Left kidney (tissue), 2 donors: ENCODE measurements around the gene ZNF507. TPM values are rescaled to one million over a fixed set of nuclear protein-coding genes. Genes with fewer than 3 reads are reported as not detected.
"Not testable (repeated sequence)": the region's sequence is repeated elsewhere in the genome, so short reads cannot be mapped to it uniquely, and the experiment has no call there.

Experiments
- DNase-seq: peaks from one replicate; pipeline ENCODE4 v3.0.0-alpha.2; 2013
- polyA plus RNA-seq: library from polyadenylated mRNA; unstranded; fragments of 120-200 nt; gene quantifications from one replicate; pipeline ENCODE4 v1.2.1, GENCODE V29; 2013; ENCODE audit not compliant: insufficient read length

Gene ZNF507
- polyA plus RNA-seq, 1 donor: 35.5 TPM

GRCh38 chr19:32367063-32367462 is 21.7 kb downstream of the ZNF507 start:
- no peak for DNase-seq

DNA sequence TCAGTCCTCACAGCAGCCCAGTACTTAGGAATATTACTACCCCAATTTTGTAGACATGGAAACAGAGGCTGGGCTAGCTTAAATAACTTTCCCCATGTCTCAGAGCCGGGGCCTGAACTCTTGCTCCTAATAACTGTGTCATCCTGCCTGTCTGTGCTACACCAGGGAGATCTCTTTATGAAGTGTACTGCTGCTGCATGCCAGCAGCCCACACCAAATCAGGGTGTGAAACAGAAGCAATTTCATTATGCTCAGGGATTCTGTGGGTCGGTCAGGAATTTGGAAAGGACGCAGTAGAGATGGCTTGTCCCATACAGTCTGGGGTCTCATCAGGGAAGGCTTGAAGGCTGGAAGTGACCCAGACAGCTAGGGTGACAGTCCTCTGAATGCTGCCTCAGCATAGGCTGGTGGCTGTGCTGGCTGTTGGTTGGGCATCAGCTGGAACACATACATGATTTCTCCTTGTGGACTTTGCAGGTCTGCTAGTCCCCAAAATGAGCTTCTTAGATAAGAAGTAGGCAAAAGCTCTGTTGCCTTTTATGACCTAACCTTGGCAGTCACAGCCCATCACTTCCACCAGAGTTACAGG is 22.6 kb downstream of the ZNF507 start:
- no peak for DNase-seq

- DNase-seq: no peak
These were observed 23.4 kb downstream of the ZNF507 start for GRCh38 chr19:32368787-32369186.

DNA sequence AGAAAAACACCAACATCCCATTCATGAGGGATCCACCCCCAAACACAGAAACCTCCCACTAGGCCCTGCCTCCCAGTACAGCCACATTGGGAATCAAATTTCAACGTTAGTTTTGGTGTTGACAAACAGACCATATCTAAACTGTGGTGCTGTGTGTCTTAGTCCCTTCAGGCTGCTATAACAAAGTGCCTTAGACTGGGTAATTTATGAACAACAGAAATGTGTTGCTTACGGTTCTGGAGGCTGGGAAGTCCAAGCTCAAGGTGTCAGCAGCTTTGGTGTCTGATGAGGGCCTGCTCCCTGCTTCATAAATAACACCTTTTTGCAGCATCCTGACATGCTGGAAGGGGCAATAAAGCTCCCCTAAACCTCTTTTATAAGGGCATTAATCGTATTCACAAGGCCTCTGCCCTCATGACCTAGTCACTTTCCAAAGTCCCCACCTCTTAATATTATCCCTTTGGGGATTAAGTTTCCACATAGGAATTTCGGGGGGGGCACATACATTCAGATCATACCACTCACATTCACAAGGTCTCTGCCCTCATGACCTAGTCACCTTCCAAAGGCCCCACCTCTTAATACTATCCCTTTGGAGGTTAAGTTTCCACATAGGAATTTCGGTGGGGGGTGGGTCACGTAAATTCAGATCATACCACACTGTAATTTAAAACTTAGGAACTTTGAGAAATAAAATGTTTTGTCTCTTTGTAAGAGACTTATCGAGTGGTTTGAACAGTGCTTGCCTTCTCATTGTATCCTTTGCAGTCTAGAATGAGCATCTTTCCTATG is 27.5 kb downstream of the ZNF507 start:
- DNase-seq: no peak

GRCh38 chr19:32373585-32374295 is 28.3 kb downstream of the ZNF507 start:
- no peak for DNase-seq

- not testable (repeated sequence) for DNase-seq
These were observed 29.0 kb downstream of the ZNF507 start for GRCh38 chr19:32374362-32374761.

DNA sequence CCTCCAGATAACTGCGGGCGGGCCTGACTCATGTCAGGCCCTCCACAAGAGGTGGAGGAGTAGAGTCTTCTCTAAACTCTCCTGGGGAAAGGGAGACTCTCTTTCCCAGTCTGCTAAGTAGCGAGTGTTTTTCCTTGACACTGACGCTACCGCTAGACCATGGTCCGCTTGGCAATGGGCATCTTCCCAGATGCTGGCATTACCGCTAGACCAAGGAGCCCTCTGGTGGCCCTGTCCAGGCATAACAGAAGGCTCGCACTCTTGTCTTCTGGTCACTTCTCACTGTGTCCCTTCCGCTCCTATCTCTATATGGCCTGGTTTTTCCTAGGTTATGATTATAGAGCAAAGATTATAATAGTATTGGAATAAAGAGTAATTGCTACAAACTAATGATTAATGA is 31.7 kb downstream of the ZNF507 start:
- not testable (repeated sequence) for DNase-seq

DNA sequence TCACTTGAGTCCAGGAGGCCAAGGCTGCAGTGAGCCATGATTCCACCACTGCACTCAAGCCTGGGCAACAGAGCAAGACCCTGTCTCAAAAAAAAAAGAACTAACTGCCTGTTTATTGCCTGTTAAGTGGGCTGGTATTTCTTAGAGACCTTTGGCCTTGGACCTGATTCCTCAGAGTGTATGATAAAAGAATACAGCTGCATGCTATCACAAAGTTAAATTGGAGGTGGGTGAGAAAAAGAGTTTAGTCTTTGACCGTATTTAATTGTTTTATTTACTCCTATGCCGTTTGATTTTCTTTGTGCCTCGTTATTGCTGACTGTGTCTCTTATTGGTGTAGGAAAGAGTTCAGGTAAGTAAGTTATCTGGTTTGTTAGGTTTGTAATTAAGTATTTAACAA is 34.9 kb downstream of the ZNF507 start:
- DNase-seq: no peak

DNA sequence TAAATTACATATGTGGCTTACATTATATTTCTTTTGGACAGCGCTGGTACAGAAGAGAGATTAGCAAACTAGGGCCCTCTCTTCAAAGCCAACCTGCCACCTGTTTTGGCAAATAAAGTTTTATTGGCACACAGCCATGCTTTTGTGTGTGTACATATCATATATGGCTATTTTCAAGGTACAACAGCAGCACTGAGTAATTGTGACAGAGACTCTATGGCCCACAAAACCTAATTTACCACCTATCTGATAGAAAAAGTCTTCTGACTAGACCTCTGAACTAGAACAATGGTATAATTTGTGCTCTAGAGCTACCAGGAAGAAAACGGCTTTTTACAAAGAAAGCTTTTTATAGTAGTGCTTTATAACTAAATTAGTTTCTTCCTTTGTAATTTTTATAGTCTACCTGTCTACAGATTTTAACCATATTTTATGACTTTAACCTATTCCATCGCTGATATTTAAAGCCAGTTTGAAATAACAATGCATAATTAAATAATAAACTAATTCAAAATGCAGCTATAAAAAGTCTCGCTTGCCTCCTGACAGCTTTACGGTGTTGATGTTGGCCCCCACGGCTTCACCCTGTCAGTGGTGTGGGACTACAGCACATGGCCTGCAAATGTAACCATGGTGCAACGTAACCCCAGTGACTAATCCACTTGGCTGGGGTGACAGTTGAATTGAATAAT is 42.4 kb downstream of the ZNF507 start:
- DNase-seq: no peak

- DNase-seq: no peak
These were observed 43.0 kb downstream of the ZNF507 start for GRCh38 chr19:32388393-32388855.

DNA sequence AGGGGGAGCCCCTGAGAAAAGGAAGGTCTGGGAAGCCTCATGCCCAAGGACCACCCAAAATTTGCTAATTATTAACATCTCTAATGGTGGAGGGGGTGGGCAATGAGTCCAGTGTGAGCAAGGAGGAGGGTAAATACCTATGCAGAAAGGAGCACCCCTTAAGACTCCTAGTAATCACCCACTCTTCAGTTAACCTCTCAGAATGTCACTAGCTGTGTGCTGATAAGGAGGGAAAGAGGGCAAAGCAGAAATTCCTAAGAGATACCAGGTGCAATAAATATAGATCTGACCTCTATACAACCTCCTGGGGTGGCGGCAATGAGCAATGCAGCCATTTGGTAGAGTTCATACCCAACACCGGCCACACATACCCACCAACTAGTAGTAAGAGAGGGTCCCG is 47.5 kb downstream of the ZNF507 start:
- DNase-seq: no peak

GRCh38 chr19:32396046-32396652 is 50.7 kb downstream of the ZNF507 start:
- DNase-seq: no peak

GRCh38 chr19:32397671-32398101 is 52.3 kb downstream of the ZNF507 start:
- peak; percentile 29 for DNase-seq

DNA sequence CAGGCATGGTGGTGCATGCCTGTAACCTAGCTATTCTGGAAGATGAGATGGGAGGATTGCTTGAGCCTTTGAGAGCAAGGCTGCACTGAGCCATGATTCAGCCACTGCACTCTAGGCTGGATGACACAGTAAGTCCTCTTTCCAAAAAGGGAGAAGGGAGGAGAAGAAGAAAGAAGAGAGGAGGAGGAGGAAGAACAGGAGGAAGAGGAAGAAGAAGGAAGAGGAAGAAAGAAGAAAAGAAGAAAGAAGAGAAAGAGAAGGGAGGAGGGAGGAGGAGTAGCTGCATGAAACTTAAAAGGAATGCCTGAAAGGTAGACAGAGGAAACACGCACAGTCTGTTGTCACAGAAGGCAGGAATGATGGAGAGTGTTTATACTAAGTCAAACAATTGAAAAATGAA is 56.6 kb downstream of the ZNF507 start:
- no peak for DNase-seq

DNA sequence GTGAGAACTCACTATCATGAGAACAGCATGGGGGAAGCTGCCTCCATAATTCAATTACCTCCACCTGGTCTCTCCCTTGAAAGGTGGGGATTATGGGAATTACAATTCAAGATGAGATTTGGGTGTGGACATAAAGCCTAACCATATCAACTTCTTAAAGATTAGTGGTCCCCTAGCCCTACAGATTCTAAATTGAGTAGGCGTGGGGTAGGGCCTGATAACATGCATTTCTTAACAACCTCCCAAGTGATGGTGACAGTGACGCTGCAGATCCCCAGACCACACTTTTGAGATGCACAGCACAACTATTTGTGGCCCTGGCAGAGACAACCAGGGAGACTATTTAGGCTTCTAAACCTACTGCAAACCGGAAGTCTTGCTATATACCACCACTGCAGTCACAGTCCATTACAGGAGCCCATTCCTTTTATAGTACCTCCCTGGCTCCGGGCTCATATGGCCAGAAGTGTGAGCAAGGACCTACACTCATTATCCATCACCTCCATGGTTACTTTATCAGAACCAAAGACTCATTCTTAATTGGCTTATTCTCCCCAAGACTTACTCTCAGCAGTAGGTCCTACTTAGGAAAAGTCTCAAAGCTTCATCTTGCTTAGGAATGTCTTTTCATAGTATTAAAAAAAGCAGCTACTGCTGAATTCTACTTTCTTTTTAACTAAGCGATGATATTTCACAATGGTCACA is 58.0 kb downstream of the ZNF507 start:
- DNase-seq: no peak

GRCh38 chr19:32404213-32404932 is 59.0 kb downstream of the ZNF507 start:
- no peak for DNase-seq

DNA sequence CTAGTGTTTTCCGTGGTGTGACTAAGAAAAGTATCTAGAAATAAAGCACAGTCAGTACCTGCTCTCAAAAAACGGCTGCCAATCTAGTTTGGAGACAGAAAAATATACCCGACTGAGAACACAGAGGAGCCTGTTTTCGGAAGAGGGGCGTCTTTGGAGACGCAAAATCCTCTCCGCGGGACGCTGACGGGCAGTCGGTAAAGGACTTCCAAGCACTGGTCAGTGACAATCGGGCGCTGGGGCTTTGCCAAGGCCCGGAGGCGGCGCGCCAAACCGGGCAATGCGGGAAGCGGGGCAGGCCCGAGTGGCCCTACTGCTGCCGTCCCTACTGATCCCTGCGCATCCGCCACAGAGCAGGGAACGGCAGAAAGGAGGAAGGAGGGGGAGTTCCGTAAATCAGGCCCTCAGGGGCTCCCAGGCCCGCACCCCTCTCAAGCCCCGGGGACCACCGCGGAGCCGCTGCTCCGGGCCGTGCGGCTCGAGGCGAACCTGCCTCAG is 59.6 kb downstream of the ZNF507 start:
- peak; percentile 38 for DNase-seq

GRCh38 chr19:32405431-32406160 is 60.2 kb downstream of the ZNF507 start, which contains the start of gene DPY19L3:
DPY19L3 (plus strand) TSS chr19:32405770; CDS start chr19:32408254, 2,484 bp downstream.
- peak; percentile 94 for DNase-seq
